NCI-H187 treated with DMSO at 0.1 percent for 48 hours (cell line): ENCODE data around the gene RERG.

Source experiments
- DNase-seq: peaks from one replicate; lab custom pipeline; 2025; lab: John Stamatoyannopoulos, UW

The RERG gene

GRCh38 chr12:15186597-15186996 is 34.6 kb downstream of the RERG start:
- DNase-seq = no peak

- DNase-seq = no peak
Measured at GRCh38 chr12:15184484-15184883, 36.7 kb downstream of the RERG start.

GRCh38 chr12:15183821-15184220 is 37.4 kb downstream of the RERG start:
- no peak for DNase-seq

GRCh38 chr12:15181017-15181683 is 40.1 kb downstream of the RERG start:
- DNase-seq = no peak

GRCh38 chr12:15180325-15180724 is 40.9 kb downstream of the RERG start:
- no peak for DNase-seq

- no peak for DNase-seq
Measured at GRCh38 chr12:15179672-15180071, 41.5 kb downstream of the RERG start.

GRCh38 chr12:15173142-15173541 is 48.1 kb downstream of the RERG start:
- no peak for DNase-seq

- no peak for DNase-seq
Measured at GRCh38 chr12:15172060-15172822, 49.0 kb downstream of the RERG start.

GRCh38 chr12:15171012-15171655 is 50.1 kb downstream of the RERG start:
- no peak for DNase-seq

- no peak for DNase-seq
Measured at GRCh38 chr12:15168026-15168678, 53.1 kb downstream of the RERG start.

- DNase-seq = no peak
Measured at GRCh38 chr12:15165012-15165659, 56.1 kb downstream of the RERG start.

GRCh38 chr12:15163030-15163976 is 57.9 kb downstream of the RERG start:
- no peak for DNase-seq

- no peak for DNase-seq
Measured at GRCh38 chr12:15158083-15158482, 63.1 kb downstream of the RERG start.

GRCh38 chr12:15157269-15157671 is 63.9 kb downstream of the RERG start:
- no peak for DNase-seq

GRCh38 chr12:15155271-15155670 is 65.9 kb downstream of the RERG start:
- DNase-seq = no peak

- no peak for DNase-seq
Measured at GRCh38 chr12:15154103-15154502, 67.1 kb downstream of the RERG start.

GRCh38 chr12:15152868-15153267 is 68.3 kb downstream of the RERG start:
- no peak for DNase-seq

GRCh38 chr12:15152456-15152855 is 68.8 kb downstream of the RERG start:
- DNase-seq = no peak

- no peak for DNase-seq
Measured at GRCh38 chr12:15151161-15152091, 69.8 kb downstream of the RERG start.

- DNase-seq = no peak
Measured at GRCh38 chr12:15146585-15146984, 74.6 kb downstream of the RERG start.
